GM12875 (cell line): ENCODE results near the gene TRDN.

Source experiments
- H3K4me3 ChIP-seq: one replicate; pipeline ENCODE4 v1.5.1; 2011; ENCODE audit warnings: low read depth, low read length, control low read depth
- CTCF ChIP-seq: IDR thresholded peaks from 2 replicates; pipeline ENCODE4 v1.5.1; 2011; ENCODE audit warnings: low read depth, mild to moderate bottlenecking, control low read depth, inconsistent platforms, low read length, moderate library complexity, borderline replicate concordance; ENCODE audit not compliant: insufficient read depth

TRDN gene

GRCh38 chr6:123636782-123637181 lies at the start of gene TRDN:
TRDN (minus strand) TSS chr6:123636950; CDS start chr6:123636775, 175 bp downstream.
- TF ChIP-seq CTCF: no peak
- no peak within 1 kb of the TSS for H3K4me3 ChIP-seq

GRCh38 chr6:123681957-123682462 lies 45.3 kb upstream of the TRDN start:
- H3K4me3 ChIP-seq: no peak overlapping the region
- no peak for TF ChIP-seq CTCF

- H3K4me3 ChIP-seq: no peak overlapping the region
- TF ChIP-seq CTCF: no peak
Observed at GRCh38 chr6:123677897-123678296, 41.1 kb upstream of the TRDN start.

GRCh38 chr6:123676793-123677192 lies 40.0 kb upstream of the TRDN start:
- no peak overlapping the region for H3K4me3 ChIP-seq
- TF ChIP-seq CTCF: no peak

GRCh38 chr6:123668965-123669591 lies 32.3 kb upstream of the TRDN start:
- no peak overlapping the region for H3K4me3 ChIP-seq
- no peak for TF ChIP-seq CTCF

GRCh38 chr6:123668063-123668462 lies 31.3 kb upstream of the TRDN start:
- TF ChIP-seq CTCF: no peak
- no peak overlapping the region for H3K4me3 ChIP-seq

- TF ChIP-seq CTCF: no peak
Observed at GRCh38 chr6:123663436-123663835, 26.7 kb upstream of the TRDN start.

More at GRCh38 chr6:123663436-123663835, 26.7 kb upstream of the TRDN start:
- no peak overlapping the region for H3K4me3 ChIP-seq
